ENCODE measurements around the gene CRACR2B.

The CRACR2B gene

DNA sequence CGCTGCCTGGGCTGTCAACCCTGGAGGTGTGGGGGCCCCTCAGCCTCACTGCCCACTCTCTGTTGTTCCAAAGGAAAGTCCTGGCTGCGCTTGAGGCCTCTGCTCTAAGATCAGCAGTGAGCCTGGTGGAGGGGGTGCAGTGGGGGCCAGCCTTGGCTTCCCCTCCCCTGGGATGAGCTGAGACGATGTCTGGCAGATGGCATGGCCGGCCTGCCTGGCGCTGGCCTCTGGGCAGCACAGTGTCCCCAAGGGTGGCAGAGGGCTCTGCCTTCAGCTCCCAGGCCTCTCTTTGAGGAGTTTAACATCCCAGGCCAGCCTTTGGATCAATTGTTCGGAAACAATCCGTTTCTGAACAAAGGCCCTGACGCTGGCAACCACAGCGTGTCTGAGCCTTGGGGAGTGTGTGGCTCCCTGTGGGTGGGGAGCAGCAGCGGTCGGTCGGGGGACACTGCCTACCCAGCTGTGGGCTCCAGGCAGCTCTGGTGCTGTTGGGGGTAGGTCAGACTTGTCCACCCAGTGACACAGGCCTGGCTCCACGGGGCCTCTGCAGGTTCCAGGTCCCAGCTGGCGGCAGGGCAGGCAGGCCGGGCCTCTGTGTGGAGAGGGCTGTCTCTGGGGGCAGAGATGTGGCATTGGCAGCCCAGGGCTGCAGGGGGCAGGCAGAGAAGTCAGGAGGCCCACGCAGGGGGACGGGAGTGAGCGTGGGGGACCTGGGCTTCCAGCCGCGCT, 27.0 kb downstream of the CRACR2B start:
- DNase-seq (ENCODE audit: low spot score) = no peak

DNA sequence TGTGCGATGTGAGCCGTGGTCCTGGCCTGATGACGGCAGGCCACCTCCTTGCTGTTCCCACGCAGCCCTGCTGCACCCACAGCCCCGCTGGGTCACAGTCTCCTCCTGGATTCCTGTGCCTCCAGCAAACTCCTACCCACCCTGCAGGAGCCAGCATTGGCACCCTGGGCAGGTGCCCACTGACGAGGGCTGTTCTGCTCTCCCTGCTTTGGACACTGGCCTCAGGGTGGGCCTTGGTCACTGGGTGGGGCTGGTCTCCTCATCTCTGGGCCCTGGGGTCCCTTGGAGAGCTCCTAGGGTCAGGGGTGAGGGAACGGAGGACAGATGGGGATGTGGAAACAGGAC, 27.6 kb downstream of the CRACR2B start:
- DNase-seq (ENCODE audit: low spot score) = no peak

DNA sequence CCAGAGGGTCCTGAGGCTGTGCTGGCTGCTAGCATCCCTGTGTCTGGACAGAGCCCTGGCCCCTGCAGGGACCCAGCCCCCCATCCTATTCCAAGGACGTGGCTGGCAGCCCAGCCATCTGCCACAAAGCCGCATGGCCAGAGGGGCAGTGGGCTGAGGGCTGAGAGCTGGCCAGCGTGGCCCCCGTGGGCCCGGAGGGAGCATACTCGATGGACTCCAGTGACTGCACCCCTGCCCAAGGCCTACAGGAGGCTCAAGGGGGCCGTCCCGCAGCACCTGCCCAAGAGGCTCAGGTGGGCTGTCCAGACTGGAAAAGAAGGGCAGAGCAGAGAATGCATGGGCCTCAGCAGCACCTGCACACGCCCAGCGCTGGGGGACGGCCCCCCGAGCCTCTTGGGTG, 28.1 kb downstream of the CRACR2B start:
- no peak for DNase-seq (ENCODE audit: low spot score)

DNA sequence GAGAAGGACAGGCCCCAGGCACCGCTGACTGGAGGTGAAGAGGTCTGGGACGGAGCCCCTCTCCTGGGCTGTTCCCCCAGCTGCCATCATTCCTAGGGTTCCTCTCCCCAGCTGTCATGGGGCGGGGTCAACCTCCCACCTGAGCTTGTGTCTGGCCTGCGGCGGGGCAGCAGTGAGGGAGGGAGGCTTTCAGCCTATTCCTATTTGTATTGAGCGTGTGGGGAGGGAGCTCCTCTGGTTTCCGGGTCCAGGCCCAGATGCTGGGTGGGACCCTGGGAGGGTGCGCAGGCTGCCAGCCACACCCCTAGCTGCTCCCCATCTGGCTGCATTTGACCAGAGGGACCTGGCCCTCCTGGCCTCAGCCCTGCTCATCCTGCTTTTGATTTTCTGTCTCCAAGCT, 28.7 kb downstream of the CRACR2B start:
- DNase-seq (ENCODE audit: low spot score) = no peak

DNA sequence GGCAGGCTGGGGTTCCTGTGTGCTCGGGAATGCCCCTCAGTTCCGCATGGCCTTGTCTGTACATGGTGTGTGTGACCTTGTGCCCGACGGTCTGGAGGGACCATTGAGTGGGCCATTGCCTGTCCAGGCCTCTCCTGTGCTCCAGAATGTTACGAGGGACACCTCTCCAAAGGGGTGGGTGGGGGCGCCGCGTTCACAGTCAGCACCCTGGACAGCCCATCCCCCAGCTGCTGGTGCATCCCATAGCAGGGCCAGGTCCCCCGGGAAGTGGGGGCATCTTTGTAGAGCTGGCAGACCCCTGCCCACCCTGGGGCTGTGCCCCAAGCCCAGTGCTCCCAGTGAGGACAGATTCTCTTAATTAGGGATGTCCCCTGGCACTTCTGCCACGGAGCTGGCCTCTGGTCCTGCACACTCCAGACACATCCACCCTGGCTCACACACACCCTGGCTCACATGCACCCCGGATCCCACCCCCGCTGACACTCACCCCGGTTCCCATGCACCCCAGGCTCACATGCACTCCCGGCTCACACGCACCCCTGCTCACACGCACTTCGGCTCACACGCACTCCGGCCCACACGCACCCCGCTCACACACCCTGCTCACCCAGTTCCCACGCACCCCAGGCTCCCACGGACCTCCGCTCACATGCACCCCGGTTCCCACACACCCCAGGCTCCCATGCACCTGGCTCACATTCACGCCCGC, 30.5 kb downstream of the CRACR2B start:
- DNase-seq (ENCODE audit: low spot score) = no peak

DNA sequence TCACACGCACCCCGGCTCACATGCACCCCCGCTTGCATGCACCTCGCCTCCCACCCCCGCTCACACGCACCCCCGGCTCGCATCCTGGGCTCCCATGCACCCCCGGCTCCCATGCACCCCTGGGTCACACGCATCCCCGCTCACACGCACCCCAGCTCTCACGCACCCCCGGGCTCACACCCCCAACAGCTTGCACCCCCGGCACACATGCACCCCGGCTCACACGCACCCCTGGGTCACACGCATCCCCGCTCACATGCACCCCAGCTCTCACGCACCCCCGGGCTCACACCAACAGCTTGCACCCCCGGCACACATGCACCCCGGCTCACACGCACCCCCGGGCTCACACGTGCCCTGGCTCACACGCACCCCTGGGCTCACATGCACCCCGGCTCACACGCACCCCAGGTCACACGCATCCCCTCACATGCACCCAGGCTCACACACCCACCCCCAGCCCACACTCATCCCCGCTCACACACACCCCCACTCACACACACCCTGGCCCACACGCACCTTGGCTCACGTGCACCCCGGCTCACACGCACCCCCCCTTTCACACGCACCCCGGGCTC, 31.1 kb downstream of the CRACR2B start:
- no peak for DNase-seq (ENCODE audit: low spot score)

DNA sequence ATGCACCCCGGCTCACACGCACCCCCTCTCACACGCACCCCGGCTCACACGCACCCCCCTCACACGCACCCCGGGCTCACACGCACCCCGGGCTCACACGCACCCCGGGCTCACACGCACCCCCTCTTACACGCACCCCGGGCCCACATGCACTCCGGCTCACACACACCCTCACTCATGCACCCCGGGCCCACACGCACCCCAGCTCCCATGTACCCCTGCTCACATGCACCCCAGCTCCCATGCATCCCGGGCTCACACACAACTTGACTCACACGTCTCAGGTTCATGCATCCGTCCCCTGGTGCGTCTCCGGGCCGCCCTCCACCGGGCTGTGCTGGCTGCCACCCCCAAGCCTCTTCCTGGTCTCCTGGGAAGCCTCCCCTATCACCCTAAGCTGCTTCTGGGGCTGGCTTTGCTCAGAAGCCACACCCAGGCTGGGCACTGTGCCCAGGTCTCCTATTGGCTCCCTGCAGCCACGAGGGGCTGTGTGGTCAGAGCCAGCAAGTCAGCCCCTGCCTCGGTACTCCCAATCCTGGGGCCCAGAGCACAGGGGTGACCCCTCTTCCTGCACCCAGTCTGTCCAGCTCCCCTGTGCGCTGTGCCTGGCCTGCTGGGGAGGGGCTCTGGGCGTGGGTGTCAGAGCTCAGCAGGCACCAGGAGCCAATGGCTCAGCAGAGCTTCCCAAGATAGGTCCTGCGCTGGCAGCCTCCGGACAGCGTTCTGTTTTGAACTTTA, 31.8 kb downstream of the CRACR2B start:
- DNase-seq (ENCODE audit: low spot score) = peak; percentile 82

DNA sequence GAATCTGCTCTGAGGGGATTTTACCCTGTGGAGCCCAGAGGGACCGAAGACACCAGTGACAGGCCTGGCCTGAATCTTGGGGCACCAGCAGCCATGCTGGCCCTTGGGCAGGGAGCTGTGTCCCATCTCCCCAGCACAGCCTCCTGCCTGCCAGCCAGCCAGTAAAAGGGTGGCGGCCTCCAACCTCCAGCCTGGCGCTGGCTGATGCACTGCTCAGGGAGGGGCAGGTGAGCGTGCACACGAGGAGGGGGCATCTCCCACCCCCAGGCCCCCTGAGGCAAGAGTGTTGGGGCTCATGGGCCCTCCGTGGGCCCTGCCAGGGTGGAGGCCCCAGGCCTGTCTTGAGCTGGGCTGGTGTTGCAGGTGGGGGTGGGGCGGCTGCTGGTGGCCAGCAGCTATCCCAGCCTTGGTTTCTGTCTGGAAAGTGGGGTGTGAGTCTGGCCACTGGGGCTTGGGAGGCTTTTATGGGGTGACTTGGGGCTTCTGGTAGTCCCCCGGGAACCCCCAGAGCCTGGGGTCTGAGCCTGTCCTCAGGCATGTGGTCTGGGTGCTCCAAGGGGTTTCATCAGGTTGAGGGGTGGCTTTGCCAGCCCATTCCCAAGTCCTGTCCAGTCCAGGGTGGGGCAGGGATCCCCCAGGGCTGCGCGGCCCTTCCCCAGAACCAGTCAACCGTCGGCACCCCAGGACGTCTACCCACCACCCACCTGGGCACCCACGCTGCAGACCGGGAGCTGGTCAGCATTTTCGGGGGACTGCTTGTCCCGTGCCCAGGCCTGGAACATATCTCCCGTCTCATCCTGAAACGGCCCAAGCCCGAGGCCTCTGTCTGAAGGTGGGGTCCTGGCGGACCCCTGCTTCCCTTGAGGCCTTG, 32.8 kb downstream of the CRACR2B start:
- DNase-seq (ENCODE audit: low spot score) = peak; percentile 36

DNA sequence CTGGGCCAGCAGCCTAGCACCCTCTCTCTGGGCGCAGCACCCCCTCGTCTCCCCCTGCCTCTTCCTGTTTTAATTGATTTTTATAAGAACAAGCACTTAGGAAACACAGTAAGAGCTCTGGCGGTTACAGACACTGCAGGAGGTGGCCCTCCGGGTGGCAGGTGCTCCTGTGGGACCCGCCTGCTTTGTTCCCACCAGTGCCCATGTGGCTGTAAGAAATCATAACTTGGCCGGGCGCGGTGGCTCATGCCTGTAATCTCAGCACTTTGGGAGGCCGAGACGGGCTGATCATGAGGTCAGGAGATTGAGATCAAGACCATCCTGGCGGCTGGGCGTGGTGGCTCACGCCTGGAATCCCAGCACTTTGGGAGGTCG, 33.4 kb downstream of the CRACR2B start:
- DNase-seq (ENCODE audit: low spot score) = no peak

DNA sequence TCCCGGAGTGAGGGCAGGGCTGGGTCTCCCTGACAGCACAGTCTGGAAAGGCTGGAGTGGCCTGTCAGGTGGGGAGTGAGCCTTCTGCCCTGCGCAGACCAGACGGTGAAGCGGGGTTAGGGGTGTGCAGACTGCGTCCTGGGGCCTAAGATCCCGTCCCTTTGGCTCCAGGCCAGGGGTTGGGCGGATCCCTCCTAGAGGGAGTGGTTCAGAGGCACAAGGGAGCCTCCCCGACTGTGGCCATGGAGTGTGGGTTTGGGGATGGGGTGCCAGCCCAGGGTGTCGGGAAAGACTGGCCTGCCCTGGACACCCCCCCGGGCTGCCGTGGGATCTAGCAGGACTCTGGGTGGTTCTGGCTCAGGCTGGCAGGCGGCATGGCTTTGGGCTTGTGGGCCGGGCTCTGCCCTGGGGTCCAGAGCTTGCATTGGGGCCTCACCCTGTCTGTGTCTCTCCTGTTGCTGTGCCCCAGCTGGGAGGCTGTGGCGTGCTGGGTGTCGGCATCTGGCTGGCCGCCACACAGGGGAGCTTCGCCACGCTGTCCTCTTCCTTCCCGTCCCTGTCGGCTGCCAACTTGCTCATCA, 34.5 kb downstream of the CRACR2B start:
- DNase-seq (ENCODE audit: low spot score) = peak; percentile 86

DNA sequence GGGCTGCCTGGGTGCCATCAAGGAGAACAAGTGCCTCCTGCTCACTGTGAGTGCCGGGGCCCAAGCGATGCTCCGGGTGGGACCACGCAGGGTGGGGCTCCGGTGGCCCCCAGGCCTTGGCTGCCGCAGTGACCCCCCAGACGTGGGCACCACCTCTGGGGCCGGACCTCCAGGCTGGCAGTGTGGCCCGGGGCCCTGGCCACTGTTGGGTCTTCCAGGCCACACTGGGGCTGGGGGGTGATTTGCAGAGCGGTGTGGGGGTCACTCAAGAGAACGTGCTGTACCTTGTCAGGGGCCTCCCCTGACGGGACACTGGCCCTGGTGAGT, 34.9 kb downstream of the CRACR2B start:
- no peak for DNase-seq (ENCODE audit: low spot score)

DNA sequence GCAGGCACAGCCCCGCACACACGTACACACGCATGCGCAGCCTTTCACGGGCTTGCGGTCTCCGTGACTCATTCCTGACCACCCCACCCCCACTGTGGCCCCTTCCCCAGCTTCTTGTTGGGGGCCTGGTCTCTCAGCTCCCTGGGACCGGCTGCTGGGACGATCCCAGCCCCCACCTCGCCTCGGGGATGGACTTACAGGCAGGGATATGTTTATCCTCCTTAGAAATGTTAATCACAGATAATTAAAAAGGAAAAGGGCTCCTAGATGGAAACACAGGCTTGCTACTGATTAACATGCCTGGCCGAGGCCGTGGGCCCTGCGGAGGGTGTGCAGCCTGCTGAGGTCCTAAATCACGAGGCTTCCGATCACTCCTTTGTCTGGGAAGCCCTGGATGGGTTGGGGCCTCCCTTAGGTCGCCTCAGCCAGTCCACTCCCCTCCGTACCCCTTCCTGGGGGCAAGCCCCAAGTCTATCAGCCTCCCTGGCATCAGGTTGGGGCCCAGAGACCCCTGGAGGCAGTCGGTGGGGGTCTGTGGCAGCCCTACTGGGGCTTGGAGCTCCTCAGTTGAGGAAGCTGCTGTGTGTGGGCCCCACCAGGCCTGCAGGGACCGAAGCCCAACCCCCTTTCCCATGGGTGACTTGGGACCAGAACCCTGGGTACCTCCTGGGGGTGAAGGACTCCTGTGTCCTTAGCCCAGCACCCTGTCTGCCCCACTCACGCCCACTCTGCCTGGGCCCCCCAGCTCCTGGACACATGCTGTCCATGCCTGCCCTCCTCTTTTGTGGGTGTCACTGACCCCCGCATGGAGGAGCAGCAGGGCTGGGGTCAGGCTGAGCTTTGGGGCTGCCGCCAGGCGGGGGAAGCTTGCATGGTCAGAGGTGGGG, 35.5 kb downstream of the CRACR2B start:
- DNase-seq (ENCODE audit: low spot score) = no peak

DNA sequence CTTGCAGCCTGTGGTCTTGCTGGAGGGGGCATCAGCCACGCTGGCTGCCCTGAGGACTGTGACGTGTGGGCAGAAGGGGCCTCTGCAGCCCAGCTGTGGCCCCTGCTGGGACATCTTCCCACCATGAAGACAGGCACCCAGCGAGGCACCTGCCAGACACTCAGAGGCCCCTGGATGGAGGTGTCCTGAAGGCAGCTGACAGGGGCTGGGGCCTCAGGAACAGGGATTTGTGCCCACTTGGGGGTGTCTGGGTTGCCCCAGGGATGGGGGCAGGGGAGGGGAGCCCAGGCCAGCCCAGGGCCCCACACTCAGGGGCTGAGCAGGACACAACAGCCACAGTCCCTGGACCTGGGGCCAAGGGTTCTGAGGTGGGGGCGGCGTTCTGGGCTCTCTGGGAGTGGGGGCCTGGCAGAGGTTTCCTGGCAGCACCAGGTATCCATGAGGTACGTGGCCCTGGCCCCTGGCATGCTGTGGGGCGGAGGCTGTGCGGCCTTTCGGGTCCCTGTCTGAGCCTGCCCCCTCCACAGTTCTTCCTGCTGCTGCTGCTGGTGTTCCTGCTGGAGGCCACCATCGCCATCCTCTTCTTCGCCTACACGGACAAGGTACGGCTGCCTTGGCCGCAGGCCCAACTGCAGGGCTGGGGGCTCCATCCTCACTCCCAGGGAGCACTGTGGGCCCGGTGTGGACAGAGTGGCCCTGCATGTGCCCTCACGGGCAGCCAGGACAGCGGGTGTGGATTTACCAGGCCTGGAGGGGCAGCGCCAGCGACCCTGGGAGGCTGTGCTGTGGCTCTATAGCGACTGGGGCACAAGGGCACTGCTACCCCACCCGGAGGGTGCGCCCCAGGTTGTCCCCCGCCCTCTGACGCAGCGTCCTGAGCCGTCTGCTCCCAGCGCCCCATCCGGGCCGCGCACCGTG, 36.5 kb downstream of the CRACR2B start:
- no peak for DNase-seq (ENCODE audit: low spot score)

DNA sequence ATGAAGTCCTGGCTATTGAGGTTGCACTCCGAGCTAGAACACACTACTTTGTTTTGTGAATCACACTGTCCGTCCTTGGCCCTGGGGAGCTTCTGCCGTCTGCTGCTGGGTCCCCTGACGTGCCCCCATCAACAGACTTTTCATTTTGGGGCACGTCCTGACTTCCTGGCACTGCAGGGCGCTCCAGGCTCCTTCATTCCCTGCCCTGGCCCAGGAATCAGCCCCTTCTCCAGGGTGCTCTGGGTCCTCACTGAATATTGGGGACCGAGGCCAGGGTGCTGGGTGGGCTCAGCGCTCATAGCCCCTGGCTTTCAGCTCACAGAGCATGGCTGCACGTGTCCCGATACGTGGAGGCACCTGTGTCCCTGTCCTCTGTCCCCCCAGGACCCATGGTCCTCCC, 37.2 kb downstream of the CRACR2B start:
- DNase-seq (ENCODE audit: low spot score) = no peak

DNA sequence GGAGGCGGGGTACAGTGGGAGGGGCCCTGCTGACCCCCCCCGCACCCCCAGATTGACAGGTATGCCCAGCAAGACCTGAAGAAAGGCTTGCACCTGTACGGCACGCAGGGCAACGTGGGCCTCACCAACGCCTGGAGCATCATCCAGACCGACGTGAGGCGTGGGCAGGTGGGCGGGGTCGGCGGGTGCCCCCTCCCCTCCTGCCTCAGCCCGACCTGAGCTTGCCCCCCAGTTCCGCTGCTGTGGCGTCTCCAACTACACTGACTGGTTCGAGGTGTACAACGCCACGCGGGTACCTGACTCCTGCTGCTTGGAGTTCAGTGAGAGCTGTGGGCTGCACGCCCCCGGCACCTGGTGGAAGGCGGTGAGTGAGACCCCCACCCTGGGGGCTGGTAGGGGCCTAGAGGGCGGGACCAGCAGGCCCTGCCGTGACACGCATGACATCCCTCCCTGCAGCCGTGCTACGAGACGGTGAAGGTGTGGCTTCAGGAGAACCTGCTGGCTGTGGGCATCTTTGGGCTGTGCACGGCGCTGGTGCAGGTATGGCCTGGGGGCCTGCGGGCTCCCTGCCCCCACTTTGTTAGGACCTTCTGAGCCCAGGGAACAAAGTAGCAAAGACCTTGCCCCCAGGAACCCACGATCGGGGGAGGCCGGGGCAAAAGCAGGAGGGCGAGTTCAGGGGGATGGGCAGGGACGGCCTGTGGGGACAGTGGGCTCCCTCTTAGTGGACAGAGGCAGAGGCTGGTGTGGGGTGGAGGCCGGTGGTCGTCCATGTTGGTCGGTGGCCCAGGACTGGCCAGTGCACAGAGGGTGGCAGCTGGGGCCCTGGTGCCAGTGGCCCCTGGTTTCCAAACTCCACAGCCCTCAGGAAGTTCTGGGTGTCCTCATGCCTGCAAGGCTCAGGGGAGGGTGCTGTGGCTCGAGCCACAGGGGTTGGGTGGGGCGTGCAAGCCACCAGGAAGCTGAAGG, 38.0 kb downstream of the CRACR2B start:
- DNase-seq (ENCODE audit: low spot score) = no peak

DNA sequence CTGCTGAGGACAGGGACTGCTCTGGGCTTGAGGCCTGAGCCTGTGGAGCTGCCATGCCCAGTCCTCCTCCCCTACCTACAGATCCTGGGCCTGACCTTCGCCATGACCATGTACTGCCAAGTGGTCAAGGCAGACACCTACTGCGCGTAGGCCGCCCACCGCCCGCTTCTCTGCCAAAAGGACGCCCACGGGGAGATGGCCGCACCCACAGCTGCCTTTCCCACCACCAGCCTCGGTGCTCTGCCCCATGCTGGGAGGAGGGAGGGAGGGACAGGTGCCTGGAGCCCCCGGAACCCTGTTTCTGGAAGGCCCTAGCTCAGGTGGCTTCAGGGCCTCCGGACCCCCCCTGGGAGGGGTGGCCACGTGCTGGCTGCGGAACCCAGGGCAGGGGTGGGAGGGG, 38.8 kb downstream of the CRACR2B start:
- no peak for DNase-seq (ENCODE audit: low spot score)

DNA sequence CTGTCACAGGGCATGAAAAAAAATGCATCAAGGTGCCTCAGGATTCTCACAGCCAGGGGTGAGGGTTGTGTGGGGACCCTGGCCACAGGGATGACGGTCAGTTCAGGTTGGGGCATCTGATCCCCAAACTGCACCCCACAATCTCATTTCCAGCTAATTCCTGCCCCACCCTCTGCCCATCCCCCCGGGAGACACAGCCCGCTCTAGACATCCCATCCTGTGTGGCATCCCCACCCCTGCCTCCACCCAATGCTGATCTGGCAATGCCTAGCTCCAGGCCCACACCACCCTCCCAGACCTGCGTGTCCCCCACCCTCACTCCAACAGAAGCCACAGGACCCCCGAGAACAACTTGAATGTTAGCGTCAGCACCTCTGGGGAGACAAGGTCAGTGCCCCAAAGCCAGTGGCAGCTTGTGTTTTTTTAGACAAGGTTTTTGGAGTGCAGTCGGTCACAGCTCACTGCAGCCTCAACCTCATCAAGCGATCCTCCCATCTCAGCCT, 40.2 kb downstream of the CRACR2B start:
- no peak for DNase-seq (ENCODE audit: low spot score)

DNA sequence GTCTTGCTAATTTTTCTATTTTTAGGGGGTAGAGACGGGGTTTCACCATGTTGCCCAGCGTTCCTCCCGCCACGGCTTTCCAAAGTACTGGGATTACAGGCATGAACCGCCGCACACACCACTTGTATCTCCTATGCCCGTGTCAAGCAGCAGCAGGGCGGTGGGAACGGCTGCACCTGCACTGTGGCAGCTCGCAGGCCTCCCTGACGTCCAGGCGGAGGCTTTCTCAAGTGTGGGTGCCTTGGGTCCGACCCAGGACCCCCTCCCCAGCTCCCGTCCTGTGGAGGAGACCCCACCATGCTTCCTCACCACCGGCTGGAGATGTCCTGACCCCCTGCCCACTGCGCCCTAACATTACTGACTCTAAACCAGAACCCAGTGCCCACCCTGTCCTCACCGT, 40.7 kb downstream of the CRACR2B start:
- no peak for DNase-seq (ENCODE audit: low spot score)
